HG02678 (cell line): ENCODE results near the gene PSD2.

Experiments used
- ATAC-seq: cut with Tn5 transposase; IDR thresholded peaks from one replicate; pipeline ENCODE4 v1.9.1; 2021; ENCODE audit warnings: mild to moderate bottlenecking, moderate library complexity; ENCODE audit not compliant: unreplicated experiment

The PSD2 gene

GRCh38 chr5:139854029-139854605 lies 58.5 kb downstream of the PSD2 start:
- ATAC-seq: no peak

- ATAC-seq: no peak
Measured at GRCh38 chr5:139854953-139855352, 59.3 kb downstream of the PSD2 start.

DNA sequence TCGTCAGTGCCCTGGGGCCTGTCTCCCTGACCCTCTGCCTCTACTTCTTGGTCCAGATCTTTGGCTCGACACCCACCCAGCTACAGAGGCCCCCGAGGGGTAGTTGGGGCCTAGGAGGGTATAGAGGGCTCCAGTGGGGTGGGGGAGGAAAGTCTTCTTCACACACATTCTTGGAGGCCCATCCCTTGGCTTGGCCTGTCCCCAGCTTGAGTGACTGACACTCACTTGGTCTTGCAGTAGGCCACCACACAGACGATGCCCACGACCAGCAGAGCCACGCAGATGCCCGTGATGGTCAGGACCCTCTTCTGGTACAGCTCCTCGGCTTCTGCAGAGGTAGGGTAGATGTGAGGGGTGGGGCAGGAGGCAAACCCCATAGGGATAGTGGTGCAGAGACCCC lies 59.8 kb downstream of the PSD2 start:
- ATAC-seq: no peak

- ATAC-seq: no peak
Measured at GRCh38 chr5:139855946-139856540, 60.4 kb downstream of the PSD2 start.

GRCh38 chr5:139856714-139857113 lies 61.1 kb downstream of the PSD2 start:
- ATAC-seq: no peak

DNA sequence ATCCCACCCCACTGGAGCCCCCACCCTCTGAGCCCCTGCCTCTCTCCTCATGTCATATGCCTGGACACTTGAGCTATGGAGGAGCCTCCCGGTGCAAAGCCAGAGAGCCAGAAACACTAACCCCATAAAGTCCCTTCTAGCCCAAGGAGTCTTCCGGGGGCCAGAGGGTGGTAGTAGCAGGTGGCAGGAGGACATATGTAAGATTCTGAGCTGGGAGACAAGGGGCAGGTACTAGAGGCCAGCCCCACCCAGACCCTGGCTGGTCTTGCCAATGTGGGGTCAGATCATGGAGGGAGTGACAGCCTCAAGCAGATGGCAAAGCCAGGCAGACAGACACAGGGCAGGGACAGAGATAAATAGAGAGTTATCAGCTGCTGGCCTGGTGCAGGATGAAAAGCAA lies 63.4 kb downstream of the PSD2 start:
- no peak for ATAC-seq

DNA sequence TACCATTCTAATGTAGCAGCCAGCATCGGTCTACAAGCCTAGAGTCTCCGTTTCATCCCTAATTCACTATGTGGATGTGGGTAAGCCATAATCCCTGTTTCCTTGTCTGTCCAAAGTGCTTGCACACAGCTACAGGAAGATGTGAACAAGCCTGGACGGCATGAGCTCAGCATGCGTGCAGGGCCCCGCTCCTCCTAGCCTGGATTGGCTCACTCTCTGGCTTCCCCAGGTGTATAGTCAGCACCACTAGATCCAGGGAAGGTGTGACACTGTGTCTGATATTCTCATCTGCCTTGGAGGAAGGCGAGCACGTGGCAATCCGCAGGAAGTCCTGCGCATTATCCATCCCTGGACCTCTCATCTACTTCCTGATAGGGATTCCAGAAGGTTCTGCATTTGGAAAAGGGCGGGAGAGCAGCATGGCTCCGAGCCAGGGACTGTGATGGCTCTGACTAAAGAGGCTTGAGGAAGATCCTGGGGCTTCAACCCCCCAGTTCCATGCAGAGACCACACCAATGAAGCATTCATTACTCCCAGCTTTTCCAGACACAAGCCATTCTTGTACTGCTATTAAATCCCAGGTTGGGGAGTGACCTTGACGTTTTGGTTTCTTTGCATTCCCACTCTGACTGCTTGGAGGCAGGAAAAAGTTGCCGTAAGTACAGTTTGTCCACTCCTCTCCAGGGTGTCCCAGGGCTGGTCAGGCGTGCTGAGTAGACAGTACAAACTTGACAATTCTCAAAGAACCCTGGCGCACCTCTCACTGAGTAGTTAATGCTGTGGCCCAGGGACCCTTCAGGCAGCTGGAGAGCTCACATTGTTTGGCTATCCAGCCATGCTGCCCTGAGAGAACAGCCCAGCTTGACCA lies 65.6 kb downstream of the PSD2 start:
- ATAC-seq: no peak

- ATAC-seq: no peak
Measured at GRCh38 chr5:139861889-139862207, 66.2 kb downstream of the PSD2 start.

DNA sequence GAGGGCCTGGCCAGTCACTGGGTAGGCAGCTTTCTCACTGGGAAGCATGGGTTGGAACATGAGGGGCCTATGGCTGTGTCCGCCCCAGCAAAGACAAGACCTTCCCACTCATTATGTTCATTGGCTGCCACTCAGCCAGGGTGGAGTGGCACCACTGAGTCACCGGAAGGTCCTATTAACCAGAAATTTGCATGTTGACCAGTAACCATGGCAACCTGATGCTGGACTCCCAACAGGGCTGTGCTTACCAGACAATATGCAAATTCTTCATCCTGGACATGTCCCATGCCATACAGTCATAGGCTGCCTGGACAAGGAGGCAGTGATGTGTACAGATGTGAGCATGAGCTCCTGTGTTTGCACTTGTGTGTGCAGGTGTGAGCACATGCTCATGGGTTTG lies 66.7 kb downstream of the PSD2 start:
- no peak for ATAC-seq

GRCh38 chr5:139862803-139863202 lies 67.2 kb downstream of the PSD2 start:
- no peak for ATAC-seq

GRCh38 chr5:139863361-139863760 lies 67.8 kb downstream of the PSD2 start:
- no peak for ATAC-seq

GRCh38 chr5:139863855-139864558 lies 68.4 kb downstream of the PSD2 start:
- peak; percentile 75 for ATAC-seq

DNA sequence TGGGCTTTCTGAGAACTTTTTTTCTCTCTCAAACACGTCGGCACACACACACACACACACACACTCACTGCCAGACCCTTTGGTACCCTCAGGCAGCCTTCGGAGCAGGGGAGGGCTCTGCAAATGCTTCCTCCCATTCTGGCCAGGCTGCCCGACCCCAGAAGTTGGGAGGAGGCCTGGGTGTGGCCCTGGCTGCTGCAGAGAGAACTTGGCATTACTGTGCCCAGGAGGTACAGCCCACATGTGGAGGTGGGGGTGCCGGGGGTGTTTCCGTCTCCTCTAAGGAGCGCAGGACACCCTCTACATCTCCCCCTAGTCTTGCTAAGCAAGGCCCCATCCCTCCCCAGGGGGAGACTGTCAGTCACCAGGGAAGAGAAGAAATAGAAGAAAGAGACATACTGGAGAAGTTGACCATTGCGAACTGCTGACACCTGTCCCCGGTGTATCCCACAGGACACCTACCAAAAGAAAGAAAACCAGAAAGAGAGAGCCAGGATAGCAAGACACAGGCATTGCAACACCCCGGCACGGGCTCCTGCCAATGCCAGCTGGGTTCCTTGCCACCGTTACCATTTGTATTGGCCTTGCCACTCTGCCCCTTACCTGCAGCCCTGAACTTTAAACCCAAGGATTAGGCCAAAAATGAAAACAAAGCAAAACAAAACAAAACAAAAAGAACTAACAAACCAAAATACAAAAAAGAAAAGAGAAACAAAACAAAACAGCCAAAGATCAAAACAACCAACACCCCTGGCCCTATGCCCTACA lies 69.3 kb downstream of the PSD2 start:
- no peak for ATAC-seq

GRCh38 chr5:139867109-139867508 lies 71.5 kb downstream of the PSD2 start:
- ATAC-seq: no peak

DNA sequence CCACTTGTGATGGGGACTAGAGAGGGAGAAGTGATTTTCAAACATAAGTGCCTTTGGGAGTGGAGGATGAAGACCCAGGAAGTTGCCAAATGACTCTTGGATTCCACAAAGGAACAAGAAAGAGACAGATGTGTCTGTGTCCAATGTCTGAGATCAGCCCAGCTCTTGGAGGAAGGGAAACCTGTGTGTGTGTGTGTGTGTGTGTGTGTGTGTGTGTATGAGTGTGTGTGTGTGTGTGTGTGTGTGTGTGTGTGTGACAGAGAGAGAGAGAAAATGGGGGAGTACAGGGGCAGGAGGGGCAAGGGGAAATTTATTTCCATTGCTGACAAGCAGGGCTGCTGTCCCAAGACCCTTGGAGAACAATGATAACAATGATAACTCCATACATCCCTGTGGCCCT lies 72.0 kb downstream of the PSD2 start:
- no peak for ATAC-seq

DNA sequence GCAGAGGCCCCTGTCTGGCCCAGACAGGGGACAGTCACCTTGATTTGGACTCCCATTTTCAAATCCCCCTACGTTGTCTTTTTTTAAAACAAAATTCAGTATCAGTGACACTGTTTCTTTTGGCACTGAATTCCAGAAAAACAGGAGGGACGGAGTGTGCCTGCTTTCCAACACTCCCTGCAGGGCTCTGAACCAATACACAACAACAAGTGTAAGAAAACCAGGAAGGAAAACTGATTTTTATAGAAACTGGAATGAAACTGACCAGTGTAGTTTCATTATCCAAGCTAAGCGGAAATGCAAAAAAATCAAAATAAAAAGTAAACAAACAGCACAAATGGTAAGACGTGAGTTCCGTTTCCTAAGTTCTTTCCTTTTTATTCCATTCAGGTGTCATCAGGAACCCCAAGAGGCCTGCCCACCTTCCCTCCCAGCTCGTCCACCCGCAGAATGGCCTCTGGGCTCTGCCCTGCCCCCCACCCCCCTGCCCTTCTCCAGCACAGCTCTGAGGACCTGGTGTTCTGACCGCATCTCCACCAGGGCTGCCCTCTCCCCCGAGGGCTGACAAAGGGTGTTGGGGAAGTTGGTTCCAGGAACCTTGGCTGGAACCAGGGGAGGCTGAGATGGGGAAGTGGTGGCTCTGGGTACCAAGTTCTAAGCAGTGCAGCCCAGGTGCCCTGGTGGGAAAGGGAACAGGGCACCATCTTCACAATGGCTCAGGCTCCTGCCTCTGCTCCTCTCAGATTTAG lies 73.6 kb downstream of the PSD2 start:
- ATAC-seq: no peak

- no peak for ATAC-seq
Measured at GRCh38 chr5:139870677-139871076, 75.1 kb downstream of the PSD2 start.

DNA sequence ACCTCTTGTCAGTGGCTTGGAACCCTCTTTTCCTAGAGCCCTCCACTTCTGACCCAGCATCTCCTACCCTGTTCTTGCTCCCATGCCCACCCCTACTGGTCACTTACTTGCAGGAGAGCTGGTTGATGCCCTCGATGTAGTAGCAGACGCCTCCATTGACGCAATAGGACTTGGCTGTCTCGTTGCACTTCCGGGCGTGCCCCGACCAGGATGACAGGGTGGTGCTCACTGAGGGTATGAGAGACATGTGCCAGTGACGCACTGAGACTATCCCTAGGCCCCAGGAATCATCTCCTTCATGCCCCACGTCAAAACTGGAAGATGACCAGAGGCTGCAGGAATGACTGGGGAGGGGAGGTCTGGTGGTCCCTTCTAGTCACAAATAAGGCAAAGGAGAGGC lies 76.0 kb downstream of the PSD2 start:
- ATAC-seq: no peak

DNA sequence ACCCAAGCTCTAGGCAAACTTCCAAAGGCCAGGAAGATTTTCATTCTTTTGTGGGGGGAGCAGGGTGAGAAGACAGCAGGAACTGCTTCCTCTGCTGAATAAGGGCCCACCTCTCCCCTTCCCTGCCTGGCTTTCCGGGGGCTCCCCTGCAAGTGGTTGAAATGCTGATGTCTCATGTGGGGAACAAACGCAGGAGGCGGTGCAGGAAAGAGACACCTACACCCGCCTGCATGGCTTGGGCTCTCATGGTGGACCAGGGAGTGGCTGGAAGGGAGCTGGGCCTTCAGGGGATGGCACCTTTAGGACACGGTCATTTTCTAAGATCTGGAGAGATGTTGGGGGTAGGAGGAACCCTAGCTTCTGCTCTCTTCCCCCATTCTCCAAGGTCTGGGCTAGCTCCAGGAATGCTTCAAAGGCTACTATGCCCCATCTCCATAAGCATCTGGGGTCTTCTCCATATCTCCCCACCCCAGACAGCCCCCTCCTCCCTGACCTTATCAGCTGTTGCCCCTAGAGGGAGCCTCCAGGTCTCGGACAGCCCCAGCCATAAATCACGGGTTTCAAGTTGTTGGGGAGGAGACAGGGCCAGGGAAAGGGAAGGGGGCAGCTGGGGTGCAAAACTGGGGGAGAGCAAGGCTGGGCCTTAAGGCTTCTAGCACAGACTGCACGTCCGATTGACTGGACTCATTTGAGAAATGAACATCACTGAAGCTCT lies 76.6 kb downstream of the PSD2 start:
- no peak for ATAC-seq
